H9 (cell line): Measurements from ENCODE around the gene RYR3. TPM values are rescaled to one million over a fixed set of nuclear protein-coding genes. Genes with fewer than 3 reads are reported as not detected.

ENCODE experiments used
- DNase-seq: peaks from one replicate; pipeline ENCODE4 v3.0.0-alpha.2; 2017
- H2AFZ ChIP-seq: one replicate; pipeline ENCODE4 v1.6.1; 2013; ENCODE audit warnings: mild to moderate bottlenecking, low read length, control low read depth, moderate library complexity
- H2AK5ac ChIP-seq: 2 replicates; pipeline ENCODE4 v1.6.1; 2013; ENCODE audit warnings: low read length, control low read depth, mixed read lengths; ENCODE audit not compliant: insufficient read length
- H2BK120ac ChIP-seq: one replicate; pipeline ENCODE4 v1.6.1; 2013; ENCODE audit warnings: low read depth, mild to moderate bottlenecking, low read length, control low read depth, inconsistent platforms; ENCODE audit not compliant: poor library complexity, severe bottlenecking
- H2BK12ac ChIP-seq: 2 replicates; pipeline ENCODE4 v1.6.1; 2013; ENCODE audit warnings: low read length, control low read depth, mixed read lengths, low read depth; ENCODE audit not compliant: insufficient read length
- H2BK15ac ChIP-seq: 2 replicates; pipeline ENCODE4 v1.6.1; 2013; ENCODE audit warnings: low read depth, low read length, control low read depth
- H2BK20ac ChIP-seq: one replicate; pipeline ENCODE4 v1.6.1; 2013; ENCODE audit warnings: low read depth, mild to moderate bottlenecking, low read length, control low read depth, inconsistent platforms; ENCODE audit not compliant: poor library complexity, severe bottlenecking
- H2BK5ac ChIP-seq: 2 replicates; pipeline ENCODE4 v1.6.1; 2013; ENCODE audit warnings: low read length, control low read depth, mixed read lengths; ENCODE audit not compliant: insufficient read length
- H3K14ac ChIP-seq: 2 replicates; pipeline ENCODE4 v1.6.1; 2013; ENCODE audit warnings: low read length, control low read depth; ENCODE audit not compliant: insufficient read depth
- H3K18ac ChIP-seq: 2 replicates; pipeline ENCODE4 v1.6.1; 2013; ENCODE audit warnings: low read depth, mild to moderate bottlenecking, mixed read lengths, low read length, control low read depth; ENCODE audit not compliant: insufficient read length
- H3K23ac ChIP-seq: 2 replicates; pipeline ENCODE4 v1.6.1; 2013; ENCODE audit warnings: low read length, control low read depth, mixed read lengths, low read depth; ENCODE audit not compliant: insufficient read length
- H3K23me2 ChIP-seq: 2 replicates; pipeline ENCODE4 v1.6.1; 2013; ENCODE audit warnings: low read depth, mild to moderate bottlenecking, mixed read lengths, low read length, control low read depth; ENCODE audit not compliant: insufficient read length, poor library complexity, severe bottlenecking
- H3K27ac ChIP-seq: 2 replicates; pipeline ENCODE4 v1.5.1; 2013; ENCODE audit warnings: low read length, control low read depth, mixed read lengths, low read depth; ENCODE audit not compliant: insufficient read length
- H3K27me3 ChIP-seq: 2 replicates; pipeline ENCODE4 v1.6.1; 2013; ENCODE audit warnings: low read length, control low read depth, inconsistent platforms; ENCODE audit not compliant: insufficient read depth
- H3K4ac ChIP-seq: 2 replicates; pipeline ENCODE4 v1.6.1; 2013; ENCODE audit warnings: low read depth, mild to moderate bottlenecking, control low read depth, inconsistent platforms, low read length, moderate library complexity
- H3K4me1 ChIP-seq: 2 replicates; pipeline ENCODE4 v1.6.1; 2013; ENCODE audit warnings: low read length, control low read depth, inconsistent platforms; ENCODE audit not compliant: insufficient read depth
- H3K4me2 ChIP-seq: 2 replicates; pipeline ENCODE4 v1.6.1; 2013; ENCODE audit warnings: low read length, control low read depth, mixed read lengths; ENCODE audit not compliant: insufficient read length, insufficient read depth
- H3K56ac ChIP-seq: 2 replicates; pipeline ENCODE4 v1.6.1; 2013; ENCODE audit warnings: low read depth, mild to moderate bottlenecking, mixed read lengths, low read length, control low read depth; ENCODE audit not compliant: insufficient read length
- H3K79me1 ChIP-seq: 2 replicates; pipeline ENCODE4 v1.6.1; 2013; ENCODE audit warnings: low read depth, mild to moderate bottlenecking, moderate library complexity, low read length, control low read depth, inconsistent platforms; ENCODE audit not compliant: insufficient read depth, poor library complexity, severe bottlenecking
- H3K79me2 ChIP-seq: 2 replicates; pipeline ENCODE4 v1.6.1; 2013; ENCODE audit warnings: low read length, control low read depth, inconsistent platforms; ENCODE audit not compliant: insufficient read depth
- H3K9ac ChIP-seq: 2 replicates; pipeline ENCODE4 v1.6.1; 2013; ENCODE audit warnings: low read length, control low read depth, mixed read lengths; ENCODE audit not compliant: insufficient read length; ENCODE audit errors: extremely low read depth
- H3K9me3 ChIP-seq: one replicate; pipeline ENCODE4 v1.6.1; 2013; ENCODE audit warnings: low read depth, low read length, inconsistent platforms; ENCODE audit not compliant: control insufficient read depth
- H3T11ph ChIP-seq: one replicate; pipeline ENCODE4 v1.6.1; 2013; ENCODE audit warnings: mild to moderate bottlenecking, low read length, control low read depth, inconsistent platforms
- H4K20me1 ChIP-seq: one replicate; pipeline ENCODE4 v1.6.1; 2013; ENCODE audit not compliant: control insufficient read depth, insufficient read length, insufficient read depth
- H4K5ac ChIP-seq: 2 replicates; pipeline ENCODE4 v1.6.1; 2013; ENCODE audit warnings: low read depth, mild to moderate bottlenecking, mixed read lengths, low read length, control low read depth; ENCODE audit not compliant: insufficient read length
- H4K8ac ChIP-seq: replicated peaks from 2 replicates; pipeline ENCODE4 v1.6.1; 2013; ENCODE audit warnings: low read length, control low read depth, mixed read lengths, low read depth; ENCODE audit not compliant: insufficient read length
- H4K91ac ChIP-seq: 2 replicates; pipeline ENCODE4 v1.6.1; 2013; ENCODE audit warnings: low read depth, mild to moderate bottlenecking, moderate library complexity, mixed read lengths, low read length, control low read depth; ENCODE audit not compliant: insufficient read length
- H3K27ac Mint-ChIP-seq, 3 experiments: 2 replicates in 2 of 3; 3 replicates in 1 of 3; pipeline ENCODE4 v1.8.0; 2020 to 2021; ENCODE audit warnings: mixed read lengths in 3 of 3, mild to moderate bottlenecking in 1 of 3, moderate library complexity in 1 of 3
- H3K27me3 Mint-ChIP-seq: 2 replicates; pipeline ENCODE4 v1.8.0; 2021; ENCODE audit warnings: low read depth, mild to moderate bottlenecking, moderate library complexity, mixed read lengths
- H3K36me3 Mint-ChIP-seq, 3 experiments: 2 replicates in 2 of 3; 3 replicates in 1 of 3; pipeline ENCODE4 v1.8.0; 2020 to 2021; ENCODE audit warnings: low read depth in 3 of 3, mixed read lengths in 3 of 3; ENCODE audit not compliant: insufficient read depth in 1 of 3
- H3K4me1 Mint-ChIP-seq, 2 experiments: 2 replicates each; pipeline ENCODE4 v1.8.0; 2020; ENCODE audit warnings: mixed read lengths in 2 of 2
- H3K4me3 Mint-ChIP-seq, 2 experiments: 2 replicates in 1 of 2; 3 replicates in 1 of 2; pipeline ENCODE4 v1.8.0; 2020 to 2021; ENCODE audit warnings: mild to moderate bottlenecking in 2 of 2, mixed read lengths in 2 of 2, moderate library complexity in 1 of 2
- H3K9me3 Mint-ChIP-seq, 2 experiments: 2 replicates in 1 of 2; 3 replicates in 1 of 2; pipeline ENCODE4 v1.8.0; 2020; ENCODE audit warnings: mild to moderate bottlenecking in 2 of 2, mixed read lengths in 2 of 2, moderate library complexity in 1 of 2
- CTCF ChIP-seq: fragments of 200-600 bp; sonication (generic); conservative IDR thresholded peaks from 3 replicates; pipeline ENCODE4 v1.8.0; 2021; ENCODE audit warnings: antibody characterized with exemption, mild to moderate bottlenecking
- WGBS: extraction: QIAGEN DNeasy Blood & Tissue Kit; methylation state at CpG from one replicate; pipeline ENCODE4 v1.1.7; 2013; ENCODE audit warnings: missing lambda C conversion rate, low lambda C conversion rate, mixed read lengths; ENCODE audit not compliant: insufficient read length; ENCODE audit errors: extremely low coverage; 5-methylcytosine and 5-hydroxymethylcytosine counted together
- total RNA-seq: library from RNA; stranded (reverse); gene quantifications from 2 replicates; pipeline ENCODE4 v1.2.1, GENCODE V29; 2021

RYR3 gene
- total RNA-seq, 1 experiment from 2014 or later = 0.85 TPM

- Histone ChIP-seq H2BK120ac (no peak overlapping the region), H3K79me2 (no peaks in the 10 kb centered on the region), H3K4me1 (no peaks in the 10 kb centered on the region), H3K23ac (no peak overlapping the region), H3K56ac (no peak overlapping the region), H4K91ac (no peak overlapping the region), H3K23me2 (no peaks in the 10 kb centered on the region), H3K9ac (no peak overlapping the region), H3K4me2 (no peak overlapping the region), H3K14ac (no peak overlapping the region), H2BK12ac (no peak overlapping the region), H4K5ac (no peak overlapping the region), H3K79me1 (no peaks in the 10 kb centered on the region), H3K27me3 (no peaks in the 10 kb centered on the region), H2BK20ac (no peak overlapping the region), H2BK15ac (no peak overlapping the region), H2AK5ac (no peak overlapping the region), H3K4ac (no peak overlapping the region), H3K27ac (no peak overlapping the region), H3K18ac (no peak overlapping the region), H2AFZ (no peak overlapping the region), H4K8ac (no peak overlapping the region), H2BK5ac (no peak overlapping the region), H3K9me3 (no peaks in the 10 kb centered on the region), H3T11ph (no peak overlapping the region), H4K20me1 (no peaks in the 10 kb centered on the region)
- Mint-ChIP-seq H3K4me1 (no peaks in the 10 kb centered on the region), H3K4me3 (no peak overlapping the region), H3K27me3 (no peaks in the 10 kb centered on the region; the same call in 1 of the 2 replicates), H3K9me3 (no peaks in the 10 kb centered on the region), H3K36me3 (no peaks in the 10 kb centered on the region), H3K27ac (no peak overlapping the region)
- WGBS = no CpG with 5 or more reads among the region's 19 CpGs
- TF ChIP-seq CTCF = no peak
- no peak for DNase-seq
Observed at GRCh38 chr15:33293713-33294334, 16.9 kb upstream of the RYR3 start.
